CD4-positive, alpha-beta T cell (primary cell): ENCODE results near the gene C16orf95. TPM values are rescaled to one million over a fixed set of nuclear protein-coding genes. Genes with fewer than 3 reads are reported as not detected.

ENCODE experiments used
- ATAC-seq: fragments of 200-7000 bp; cut with Tn5 transposase; one replicate; pipeline ENCODE4 v1.10.0; 2022; ENCODE audit warnings: mild to moderate bottlenecking; ENCODE audit not compliant: poor library complexity
- CTCF ChIA-PET: fragments of 350-600 bp; sonication (Branson Sonifier 250); formaldehyde crosslinking; loops from one replicate; lab custom pipeline; 2021; ENCODE audit warnings: antibody characterized with exemption, inconsistent platforms; lab: Charles Lee
- POLR2A ChIA-PET: fragments of 350-600 bp; sonication (Branson Sonifier 250); formaldehyde crosslinking; loops from one replicate; lab custom pipeline; 2021; ENCODE audit warnings: antibody characterized with exemption, inconsistent platforms; lab: Charles Lee
- DNase-seq, 14 experiments: peaks; one replicate each; pipeline ENCODE4 v3.0.0-alpha.2; 2013 to 2020; ENCODE audit warnings: mixed read lengths in 2 of 14
- H3K27ac ChIP-seq, 2 donors: one replicate each; pipeline versions ENCODE4 v1.5.1 to v1.7.0; 2013; ENCODE audit warnings: low read length in 2 of 2, low read depth in 1 of 2, mild to moderate bottlenecking in 1 of 2
- H3K27me3 ChIP-seq, 2 experiments: 1 replicate in 1 of 2; 2 replicates in 1 of 2; pipeline versions ENCODE4 v1.6.1 to v1.7.0; 2013; ENCODE audit warnings: low read length in 2 of 2, control low read depth in 1 of 2, mild to moderate bottlenecking in 1 of 2, moderate library complexity in 1 of 2; ENCODE audit not compliant: insufficient read depth in 2 of 2, control insufficient read depth in 1 of 2
- H3K36me3 ChIP-seq: one replicate; pipeline ENCODE4 v1.6.1; 2013; ENCODE audit warnings: low read length, control low read depth; ENCODE audit not compliant: insufficient read depth
- H3K4me1 ChIP-seq: one replicate; pipeline ENCODE4 v1.6.1; 2013; ENCODE audit warnings: low read length, control low read depth; ENCODE audit not compliant: insufficient read depth
- H3K4me3 ChIP-seq: one replicate; pipeline ENCODE4 v1.5.1; 2013; ENCODE audit warnings: mild to moderate bottlenecking, low read length, moderate library complexity
- H3K9me3 ChIP-seq, 2 experiments: 1 replicate in 1 of 2; 2 replicates in 1 of 2; pipeline versions ENCODE4 v1.6.1 to v1.7.0; 2013; ENCODE audit warnings: low read length in 2 of 2, mild to moderate bottlenecking in 2 of 2, control low read depth in 1 of 2, moderate library complexity in 1 of 2; ENCODE audit not compliant: control insufficient read depth in 1 of 2, insufficient read depth in 1 of 2
- H3K27ac Mint-ChIP-seq: one replicate; pipeline ENCODE4 v1.8.0; 2020; ENCODE audit warnings: mixed read lengths
- H3K27me3 Mint-ChIP-seq: one replicate; pipeline ENCODE4 v1.8.0; 2021; ENCODE audit warnings: mixed read lengths
- H3K36me3 Mint-ChIP-seq: one replicate; pipeline ENCODE4 v1.8.0; 2021; ENCODE audit warnings: low read depth, mixed read lengths
- H3K4me1 Mint-ChIP-seq: one replicate; pipeline ENCODE4 v1.8.0; 2021; ENCODE audit warnings: low read depth, mixed read lengths
- H3K4me3 Mint-ChIP-seq: one replicate; pipeline ENCODE4 v1.8.0; 2020; ENCODE audit warnings: mild to moderate bottlenecking, mixed read lengths
- H3K9me3 Mint-ChIP-seq: one replicate; pipeline ENCODE4 v1.8.0; 2020; ENCODE audit warnings: mixed read lengths
- CTCF ChIP-seq: fragments of 200-600 bp; IDR thresholded peaks from one replicate; pipeline ENCODE4 v1.8.0; 2022; ENCODE audit warnings: antibody characterized with exemption, mild to moderate bottlenecking
- intact Hi-C, 2 experiments: fragments of 100-400 bp; cut with DNase I in 1 of 2; cut with micrococcal nuclease in 1 of 2; formaldehyde crosslinking; loops; one replicate each; pipeline versions ENCODE4 v1.15.1 to v1.9.0; 2023 to 2025; cut with DNase I, micrococcal nuclease
- total RNA-seq, 174 experiments: library from RNA in 2 of 174; stranded (reverse) in 2 of 174; gene quantifications; one replicate each; pipeline ENCODE4 v1.2.3 and lab custom pipeline; 2021 to 2026

The C16orf95 gene
- total RNA-seq, 2 experiments from 2014 or later, result 0.74 to 1.2 TPM

- intact Hi-C loops, result no loop called here
- no peaks in the 10 kb centered on the region for H3K36me3 ChIP-seq
Observed at GRCh38 chr16:87288753-87289362, 28.3 kb downstream of the C16orf95 start.

GRCh38 chr16:87286839-87287626 is 30.2 kb downstream of the C16orf95 start:
- POLR2A ChIA-PET, result no interaction called here
- ATAC-seq (no peak), DNase-seq (no peak)
- Histone ChIP-seq H3K9me3 (peaks cover 0 to 6% of the 10 kb centered on the region in 2 experiments), H3K27me3 (no peaks in the 10 kb centered on the region), H3K4me3 (no peak overlapping the region), H3K4me1 (no peaks in the 10 kb centered on the region), H3K36me3 (no peaks in the 10 kb centered on the region), H3K27ac (no peak overlapping the region)
- H3K27ac Mint-ChIP-seq, result no peak overlapping the region
- H3K4me1 Mint-ChIP-seq, result no peaks in the 10 kb centered on the region
- peaks cover 3% of the 10 kb centered on the region for H3K9me3 Mint-ChIP-seq
- H3K27me3 Mint-ChIP-seq, result no peaks in the 10 kb centered on the region
- CTCF ChIA-PET, result no interaction called here
- TF ChIP-seq CTCF, result no peak
- no peak overlapping the region for H3K4me3 Mint-ChIP-seq
- H3K36me3 Mint-ChIP-seq, result no peaks in the 10 kb centered on the region
- intact Hi-C loops, result no loop called here

More at GRCh38 chr16:87288753-87289362, 28.3 kb downstream of the C16orf95 start:
- H3K27ac ChIP-seq, result no peak overlapping the region
- H3K27me3 ChIP-seq, result no peaks in the 10 kb centered on the region
- no peak for TF ChIP-seq CTCF
- ATAC-seq (no peak), DNase-seq (no peak)
- Mint-ChIP-seq H3K4me1 (no peaks in the 10 kb centered on the region), H3K36me3 (no peaks in the 10 kb centered on the region), H3K27ac (no peak overlapping the region), H3K9me3 (peaks cover 3% of the 10 kb centered on the region), H3K4me3 (no peak overlapping the region), H3K27me3 (no peaks in the 10 kb centered on the region)
- peaks cover 0 to 10% of the 10 kb centered on the region in 2 experiments for H3K9me3 ChIP-seq
- no peak overlapping the region for H3K4me3 ChIP-seq
- POLR2A ChIA-PET, result no interaction called here
- no peaks in the 10 kb centered on the region for H3K4me1 ChIP-seq
- CTCF ChIA-PET, result no interaction called here

- no peak for DNase-seq
- ChIA-PET POLR2A (no interaction called here), CTCF (no interaction called here)
Observed at GRCh38 chr16:87284183-87284582, 33.0 kb downstream of the C16orf95 start.

More at GRCh38 chr16:87284183-87284582, 33.0 kb downstream of the C16orf95 start:
- Mint-ChIP-seq H3K4me1 (no peaks in the 10 kb centered on the region), H3K4me3 (no peak overlapping the region), H3K27ac (no peak overlapping the region), H3K9me3 (peaks cover 3% of the 10 kb centered on the region), H3K36me3 (no peaks in the 10 kb centered on the region), H3K27me3 (no peaks in the 10 kb centered on the region)
- no peak for ATAC-seq
- Histone ChIP-seq H3K4me3 (no peak overlapping the region), H3K4me1 (no peaks in the 10 kb centered on the region), H3K27ac (no peak overlapping the region), H3K36me3 (no peaks in the 10 kb centered on the region), H3K9me3 (peaks cover 0 to 6% of the 10 kb centered on the region in 2 experiments), H3K27me3 (no peaks in the 10 kb centered on the region)
- intact Hi-C loops, result no loop called here
- no peak for TF ChIP-seq CTCF
